ENCODE results near the gene SNX21. TPM values are rescaled to one million over a fixed set of nuclear protein-coding genes. Genes with fewer than 3 reads are reported as not detected.

SNX21 gene
- total RNA-seq, 1 experiment from 2014 or later, result 25.7 TPM

DNA sequence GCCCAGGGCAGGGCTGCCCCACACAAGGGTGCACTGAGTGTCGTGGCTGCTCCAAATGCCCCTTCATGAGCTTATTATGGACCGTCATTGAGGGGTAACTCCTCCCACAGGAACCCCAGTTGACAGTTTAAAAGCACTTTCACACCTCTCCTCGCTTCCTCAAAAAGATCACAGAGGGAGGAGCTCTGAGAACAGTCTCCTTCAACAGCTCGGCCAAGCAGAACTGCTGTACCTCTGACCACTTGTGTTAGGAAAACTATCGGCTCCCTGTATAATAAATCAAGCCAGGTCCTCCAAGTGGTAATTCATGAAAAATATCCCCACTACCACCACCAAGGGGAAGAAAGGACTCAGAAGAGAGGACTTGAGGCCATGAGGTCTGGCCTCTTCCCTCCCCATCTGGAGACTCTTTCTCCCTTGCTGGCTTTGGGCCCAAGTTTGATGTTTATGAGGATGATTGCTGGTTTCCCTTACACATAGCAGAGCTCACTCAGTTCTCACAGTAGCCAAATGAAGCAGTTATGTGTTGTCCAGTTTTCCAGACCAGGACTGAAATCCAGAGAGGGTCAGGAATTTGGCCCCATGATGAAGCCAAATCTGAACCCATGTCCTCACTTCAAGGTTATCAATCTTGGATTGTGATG is 8.7 kb downstream of the SNX21 start:
- H3K27ac ChIP-seq (ENCODE audit: low read length), result no peak overlapping the region
- DNase-seq (ENCODE audit: low read depth, low spot score) (no peak), ATAC-seq (no peak; the same call in 1 of the 2 replicates)
- no peaks in the 10 kb centered on the region for H3K9me3 ChIP-seq (ENCODE audit: control insufficient read depth, insufficient read depth, low read depth, low read length)
- TF ChIP-seq SIN3A (IDR thresholded peaks at IDR 0.05; ENCODE audit: borderline replicate concordance, insufficient read depth, low read depth, low read length), result no peak
- TF ChIP-seq, protein P1, sequence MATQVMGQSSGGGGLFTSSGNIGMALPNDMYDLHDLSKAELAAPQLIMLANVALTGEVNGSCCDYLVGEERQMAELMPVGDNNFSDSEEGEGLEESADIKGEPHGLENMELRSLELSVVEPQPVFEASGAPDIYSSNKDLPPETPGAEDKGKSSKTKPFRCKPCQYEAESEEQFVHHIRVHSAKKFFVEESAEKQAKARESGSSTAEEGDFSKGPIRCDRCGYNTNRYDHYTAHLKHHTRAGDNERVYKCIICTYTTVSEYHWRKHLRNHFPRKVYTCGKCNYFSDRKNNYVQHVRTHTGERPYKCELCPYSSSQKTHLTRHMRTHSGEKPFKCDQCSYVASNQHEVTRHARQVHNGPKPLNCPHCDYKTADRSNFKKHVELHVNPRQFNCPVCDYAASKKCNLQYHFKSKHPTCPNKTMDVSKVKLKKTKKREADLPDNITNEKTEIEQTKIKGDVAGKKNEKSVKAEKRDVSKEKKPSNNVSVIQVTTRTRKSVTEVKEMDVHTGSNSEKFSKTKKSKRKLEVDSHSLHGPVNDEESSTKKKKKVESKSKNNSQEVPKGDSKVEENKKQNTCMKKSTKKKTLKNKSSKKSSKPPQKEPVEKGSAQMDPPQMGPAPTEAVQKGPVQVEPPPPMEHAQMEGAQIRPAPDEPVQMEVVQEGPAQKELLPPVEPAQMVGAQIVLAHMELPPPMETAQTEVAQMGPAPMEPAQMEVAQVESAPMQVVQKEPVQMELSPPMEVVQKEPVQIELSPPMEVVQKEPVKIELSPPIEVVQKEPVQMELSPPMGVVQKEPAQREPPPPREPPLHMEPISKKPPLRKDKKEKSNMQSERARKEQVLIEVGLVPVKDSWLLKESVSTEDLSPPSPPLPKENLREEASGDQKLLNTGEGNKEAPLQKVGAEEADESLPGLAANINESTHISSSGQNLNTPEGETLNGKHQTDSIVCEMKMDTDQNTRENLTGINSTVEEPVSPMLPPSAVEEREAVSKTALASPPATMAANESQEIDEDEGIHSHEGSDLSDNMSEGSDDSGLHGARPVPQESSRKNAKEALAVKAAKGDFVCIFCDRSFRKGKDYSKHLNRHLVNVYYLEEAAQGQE (IDR thresholded peaks at IDR 0.05; ENCODE audit: insufficient read depth in 1 of 2, low read depth in 2 of 2, low read length in 1 of 2), result no peak
- TF ChIP-seq POLR2AphosphoS5 (IDR thresholded peaks at IDR 0.05; ENCODE audit: low read depth, low read length), result no peak; the same call in 1 of the 2 replicates
- TF ChIP-seq, protein P2, sequence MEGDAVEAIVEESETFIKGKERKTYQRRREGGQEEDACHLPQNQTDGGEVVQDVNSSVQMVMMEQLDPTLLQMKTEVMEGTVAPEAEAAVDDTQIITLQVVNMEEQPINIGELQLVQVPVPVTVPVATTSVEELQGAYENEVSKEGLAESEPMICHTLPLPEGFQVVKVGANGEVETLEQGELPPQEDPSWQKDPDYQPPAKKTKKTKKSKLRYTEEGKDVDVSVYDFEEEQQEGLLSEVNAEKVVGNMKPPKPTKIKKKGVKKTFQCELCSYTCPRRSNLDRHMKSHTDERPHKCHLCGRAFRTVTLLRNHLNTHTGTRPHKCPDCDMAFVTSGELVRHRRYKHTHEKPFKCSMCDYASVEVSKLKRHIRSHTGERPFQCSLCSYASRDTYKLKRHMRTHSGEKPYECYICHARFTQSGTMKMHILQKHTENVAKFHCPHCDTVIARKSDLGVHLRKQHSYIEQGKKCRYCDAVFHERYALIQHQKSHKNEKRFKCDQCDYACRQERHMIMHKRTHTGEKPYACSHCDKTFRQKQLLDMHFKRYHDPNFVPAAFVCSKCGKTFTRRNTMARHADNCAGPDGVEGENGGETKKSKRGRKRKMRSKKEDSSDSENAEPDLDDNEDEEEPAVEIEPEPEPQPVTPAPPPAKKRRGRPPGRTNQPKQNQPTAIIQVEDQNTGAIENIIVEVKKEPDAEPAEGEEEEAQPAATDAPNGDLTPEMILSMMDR (IDR thresholded peaks at IDR 0.05), result no peak
- TF ChIP-seq TCF7L2 (IDR thresholded peaks at IDR 0.05; ENCODE audit: low read depth, low read length), result no peak
- BruUV-seq (replicated peaks), result no TSS peak
- intact Hi-C loops (cut with micrococcal nuclease; ENCODE audit: unreplicated experiment), result no loop called here
- POLR2A ChIA-PET, result no interaction called here
- no peaks in the 10 kb centered on the region for H3K27me3 ChIP-seq (ENCODE audit: control insufficient read depth, insufficient read depth, low read length)
- CTCF ChIA-PET, result no interaction called here
- H3K4me3 ChIP-seq (ENCODE audit: low read depth in 2 of 2, low read length in 2 of 2), result no peak overlapping the region
- peaks cover 5% of the 10 kb centered on the region for H3K4me1 ChIP-seq (ENCODE audit: control insufficient read depth, insufficient read depth, low read length)
- in situ Hi-C loops (cut with HindIII; ENCODE audit: low pct_unique_long_range_greater_than_20kb, low sequenced_read_pairs), result no loop called here
- H3K36me3 ChIP-seq (ENCODE audit: control insufficient read depth, insufficient read depth, low read length), result 0 out of 2 replicates have a peak, but pooled peaks cover 2% of the 10 kb centered on the region

DNA sequence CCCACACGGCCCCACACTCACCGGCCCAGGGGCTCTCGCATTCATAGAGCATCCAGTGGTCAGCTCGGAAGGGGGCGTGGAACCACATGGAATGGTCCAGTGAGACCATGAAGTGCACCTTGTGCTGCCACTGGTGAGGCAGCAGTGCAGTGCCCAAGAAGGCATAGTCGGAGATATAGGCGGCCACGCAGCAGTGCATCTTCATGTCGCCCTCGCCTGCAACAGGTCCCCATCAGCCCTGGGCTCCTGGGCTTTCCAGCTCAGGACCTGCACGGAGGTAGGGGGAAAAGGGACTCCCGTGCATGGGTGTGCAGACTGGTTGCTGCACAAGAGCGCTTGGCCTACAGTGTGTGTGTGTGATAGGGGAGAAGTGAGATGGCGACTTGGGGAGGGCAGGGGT is 9.9 kb downstream of the SNX21 start:
- ChIA-PET CTCF (no interaction called here), POLR2A (no interaction called here)
- 0 out of 2 replicates have a peak, but pooled peaks cover 2% of the 10 kb centered on the region for H3K36me3 ChIP-seq (ENCODE audit: control insufficient read depth, insufficient read depth, low read length)

More for the DNA sequence above, 9.9 kb downstream of the SNX21 start:
- BruUV-seq (replicated peaks), result no TSS peak
- DNase-seq (ENCODE audit: low read depth, low spot score) (no peak), ATAC-seq (no peak)
- Histone ChIP-seq H3K4me1 (ENCODE audit: control insufficient read depth, insufficient read depth, low read length) (peaks cover 5% of the 10 kb centered on the region), H3K9me3 (ENCODE audit: control insufficient read depth, insufficient read depth, low read depth, low read length) (no peaks in the 10 kb centered on the region), H3K27ac (ENCODE audit: low read length) (no peak overlapping the region), H3K4me3 (ENCODE audit: low read depth in 2 of 2, low read length in 2 of 2) (no peak overlapping the region), H3K27me3 (ENCODE audit: control insufficient read depth, insufficient read depth, low read length) (no peaks in the 10 kb centered on the region)
- in situ Hi-C loops (cut with HindIII; ENCODE audit: low pct_unique_long_range_greater_than_20kb, low sequenced_read_pairs), result no loop called here
- TF ChIP-seq TCF7L2 (IDR thresholded peaks at IDR 0.05; ENCODE audit: low read depth, low read length), result no peak
- TF ChIP-seq, protein P1 (IDR thresholded peaks at IDR 0.05; ENCODE audit: insufficient read depth in 1 of 2, low read depth in 2 of 2, low read length in 1 of 2), result no peak
- TF ChIP-seq, protein P2 (IDR thresholded peaks at IDR 0.05), result no peak
- no peak for TF ChIP-seq SIN3A (IDR thresholded peaks at IDR 0.05; ENCODE audit: borderline replicate concordance, insufficient read depth, low read depth, low read length)
- TF ChIP-seq POLR2AphosphoS5 (IDR thresholded peaks at IDR 0.05; ENCODE audit: low read depth, low read length), result no peak
- intact Hi-C loops (cut with micrococcal nuclease; ENCODE audit: unreplicated experiment), result no loop called here

Data from Panc1 (cell line).